C4-2B (cell line): ENCODE data around the gene CALHM3.

Source experiments
- ZFX ChIP-seq: fragments of 450-650 bp; IDR thresholded peaks from 2 replicates; pipeline ENCODE4 v1.6.1; 2017
- TF ChIP-seq, protein P1 (sequence below): fragments of 450-650 bp; conservative IDR thresholded peaks from 2 replicates; pipeline ENCODE4 v1.5.1; 2017; ENCODE audit warnings: mild to moderate bottlenecking

DNA sequence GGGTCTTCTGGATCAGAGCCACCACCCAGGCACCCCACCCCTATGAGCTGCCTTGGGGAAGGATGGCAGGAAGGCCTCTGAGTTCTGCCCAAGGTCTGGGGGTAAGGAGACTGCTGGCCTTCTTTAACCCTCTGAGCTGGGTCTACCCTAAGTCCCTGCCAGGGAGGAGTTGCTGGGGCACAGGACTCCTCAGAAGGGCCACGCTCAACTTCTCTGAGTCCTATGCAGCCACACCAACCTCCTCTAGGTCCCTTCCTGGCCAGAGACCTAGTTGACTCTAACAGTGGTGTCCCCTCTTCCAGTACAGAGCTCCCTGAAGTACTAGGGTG, 11.9 kb upstream of the CALHM3 start:
- TF ChIP-seq, protein P1, sequence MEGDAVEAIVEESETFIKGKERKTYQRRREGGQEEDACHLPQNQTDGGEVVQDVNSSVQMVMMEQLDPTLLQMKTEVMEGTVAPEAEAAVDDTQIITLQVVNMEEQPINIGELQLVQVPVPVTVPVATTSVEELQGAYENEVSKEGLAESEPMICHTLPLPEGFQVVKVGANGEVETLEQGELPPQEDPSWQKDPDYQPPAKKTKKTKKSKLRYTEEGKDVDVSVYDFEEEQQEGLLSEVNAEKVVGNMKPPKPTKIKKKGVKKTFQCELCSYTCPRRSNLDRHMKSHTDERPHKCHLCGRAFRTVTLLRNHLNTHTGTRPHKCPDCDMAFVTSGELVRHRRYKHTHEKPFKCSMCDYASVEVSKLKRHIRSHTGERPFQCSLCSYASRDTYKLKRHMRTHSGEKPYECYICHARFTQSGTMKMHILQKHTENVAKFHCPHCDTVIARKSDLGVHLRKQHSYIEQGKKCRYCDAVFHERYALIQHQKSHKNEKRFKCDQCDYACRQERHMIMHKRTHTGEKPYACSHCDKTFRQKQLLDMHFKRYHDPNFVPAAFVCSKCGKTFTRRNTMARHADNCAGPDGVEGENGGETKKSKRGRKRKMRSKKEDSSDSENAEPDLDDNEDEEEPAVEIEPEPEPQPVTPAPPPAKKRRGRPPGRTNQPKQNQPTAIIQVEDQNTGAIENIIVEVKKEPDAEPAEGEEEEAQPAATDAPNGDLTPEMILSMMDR: no peak
- TF ChIP-seq ZFX: no peak
